HEK293 (cell line): ENCODE measurements around the gene BICD1.

ENCODE experiments used
- CTCF ChIA-PET: fragments of 350-600 bp; formaldehyde crosslinking; extraction: SDS; loops from one replicate; lab custom pipeline; 2021; ENCODE audit warnings: antibody characterized with exemption; lab: Yijun Ruan, JAX
- POLR2A ChIA-PET: fragments of 300-600 bp; formaldehyde crosslinking; extraction: SDS; loops from one replicate; lab custom pipeline; 2020; ENCODE audit warnings: antibody characterized with exemption, inconsistent platforms; lab: Yijun Ruan, JAX
- H3K27ac ChIP-seq: fragments of 200-500 bp; sonication (Bioruptor generic); 2 replicates; pipeline ENCODE4 v1.5.1; 2014; ENCODE audit warnings: low read depth, low read length, control low read depth, inconsistent platforms; ENCODE audit errors: extremely low read depth
- H3K36me3 ChIP-seq, 2 experiments: fragments of 200-500 bp in 1 of 2; sonication (Bioruptor generic) in 1 of 2; 1 replicate in 1 of 2; 2 replicates in 1 of 2; pipeline ENCODE4 v1.5.1; 2014 to 2017; ENCODE audit warnings: inconsistent platforms in 2 of 2, low read length in 2 of 2; ENCODE audit not compliant: control insufficient read depth in 2 of 2, insufficient read depth in 1 of 2
- H3K4me1 ChIP-seq: fragments of 200-500 bp; sonication (Bioruptor generic); 2 replicates; pipeline ENCODE4 v1.5.1; 2014; ENCODE audit warnings: mild to moderate bottlenecking, low read length, inconsistent platforms; ENCODE audit not compliant: control insufficient read depth, insufficient read depth
- H3K4me3 ChIP-seq: 2 replicates; pipeline ENCODE4 v1.5.1; 2011; ENCODE audit warnings: low read depth, mild to moderate bottlenecking, control low read depth, low read length, moderate library complexity
- H3K9me3 ChIP-seq: fragments of 200-500 bp; sonication (Bioruptor generic); 2 replicates; pipeline ENCODE4 v1.5.1; 2014; ENCODE audit warnings: low read depth, low read length, inconsistent platforms; ENCODE audit not compliant: control insufficient read depth, insufficient read depth
- AEBP2 ChIP-seq: fragments of 450-650 bp; formaldehyde crosslinking; IDR thresholded peaks from 2 replicates; pipeline ENCODE4 v1.5.1; 2016; ENCODE audit warnings: missing biosample characterization, missing genetic modification characterization, borderline replicate concordance
- GLIS2 ChIP-seq: fragments of 450-650 bp; formaldehyde crosslinking; IDR thresholded peaks from 2 replicates; pipeline ENCODE4 v1.5.1; 2016; ENCODE audit warnings: missing biosample characterization, missing genetic modification characterization
- PRDM1 ChIP-seq: fragments of 450-650 bp; formaldehyde crosslinking; IDR thresholded peaks from 2 replicates; pipeline ENCODE4; 2016; ENCODE audit warnings: missing biosample characterization, missing genetic modification characterization
- PRDM6 ChIP-seq: fragments of 450-650 bp; formaldehyde crosslinking; IDR thresholded peaks from 2 replicates; pipeline ENCODE4 v1.5.1; 2017; ENCODE audit warnings: missing biosample characterization, missing genetic modification characterization
- SCRT2 ChIP-seq: fragments of 450-650 bp; formaldehyde crosslinking; IDR thresholded peaks from 2 replicates; pipeline ENCODE4 v1.5.1; 2016; ENCODE audit warnings: missing biosample characterization, missing genetic modification characterization
- ZBTB10 ChIP-seq: fragments of 450-650 bp; formaldehyde crosslinking; IDR thresholded peaks from 2 replicates; pipeline ENCODE4 v1.5.1; 2016; ENCODE audit warnings: missing biosample characterization, missing genetic modification characterization
- ZBTB44 ChIP-seq: fragments of 450-650 bp; IDR thresholded peaks from 2 replicates; pipeline ENCODE4 v1.5.1; 2018; ENCODE audit warnings: missing biosample characterization, mild to moderate bottlenecking, missing genetic modification characterization
- ZBTB49 ChIP-seq: fragments of 450-650 bp; formaldehyde crosslinking; IDR thresholded peaks from 2 replicates; pipeline ENCODE4 v1.5.1; 2016; ENCODE audit warnings: missing biosample characterization, missing genetic modification characterization, low read depth
- ZEB2 ChIP-seq: fragments of 450-650 bp; formaldehyde crosslinking; IDR thresholded peaks from 2 replicates; pipeline ENCODE4 v1.5.1; 2016; ENCODE audit warnings: missing biosample characterization, missing genetic modification characterization
- ZIC2 ChIP-seq: fragments of 450-650 bp; formaldehyde crosslinking; IDR thresholded peaks from 2 replicates; pipeline ENCODE4 v1.5.1; 2016; ENCODE audit warnings: missing biosample characterization, missing genetic modification characterization
- ZNF112 ChIP-seq: fragments of 450-650 bp; formaldehyde crosslinking; IDR thresholded peaks from 2 replicates; pipeline ENCODE4 v1.5.0; 2017; ENCODE audit warnings: missing biosample characterization, missing genetic modification characterization
- ZNF16 ChIP-seq: fragments of 450-650 bp; formaldehyde crosslinking; IDR thresholded peaks from 2 replicates; pipeline ENCODE4 v1.5.1; 2016; ENCODE audit warnings: low read depth, missing biosample characterization, missing genetic modification characterization
- ZNF169 ChIP-seq: fragments of 450-650 bp; formaldehyde crosslinking; IDR thresholded peaks from 2 replicates; pipeline ENCODE4 v1.5.1; 2016; ENCODE audit warnings: missing biosample characterization, missing genetic modification characterization
- ZNF354C ChIP-seq: fragments of 450-650 bp; formaldehyde crosslinking; IDR thresholded peaks from 2 replicates; pipeline ENCODE4 v1.5.1; 2016; ENCODE audit warnings: missing biosample characterization, missing genetic modification characterization, low read depth, borderline replicate concordance
- ZNF558 ChIP-seq: fragments of 450-650 bp; formaldehyde crosslinking; IDR thresholded peaks from 2 replicates; pipeline ENCODE4 v1.5.1; 2016; ENCODE audit warnings: missing biosample characterization, missing genetic modification characterization
- ZNF610 ChIP-seq: fragments of 450-650 bp; formaldehyde crosslinking; IDR thresholded peaks from 2 replicates; pipeline ENCODE4 v1.5.1; 2016; ENCODE audit warnings: missing biosample characterization, missing genetic modification characterization, borderline replicate concordance
- ZNF707 ChIP-seq: fragments of 450-650 bp; formaldehyde crosslinking; IDR thresholded peaks from 2 replicates; pipeline ENCODE4 v1.5.1; 2016; ENCODE audit warnings: missing biosample characterization, missing genetic modification characterization
- ZNF843 ChIP-seq: fragments of 450-650 bp; formaldehyde crosslinking; IDR thresholded peaks from 2 replicates; pipeline ENCODE4 v1.5.1; 2016; ENCODE audit warnings: missing biosample characterization, missing genetic modification characterization
- ZSCAN23 ChIP-seq: fragments of 450-650 bp; formaldehyde crosslinking; IDR thresholded peaks from 2 replicates; pipeline ENCODE4 v1.5.1; 2016; ENCODE audit warnings: missing biosample characterization, missing genetic modification characterization

The BICD1 gene

GRCh38 chr12:32179011-32179395, 72.4 kb downstream of the BICD1 start (continued):
- no peak for TF ChIP-seq ZBTB49 (tag by site-specific recombination)
- TF ChIP-seq ZNF354C (tag by site-specific recombination) = no peak
- no peak for TF ChIP-seq ZNF707 (tag by site-specific recombination)
- TF ChIP-seq, all 188 proteins: peak for 0

GRCh38 chr12:32181498-32182175, 75.0 kb downstream of the BICD1 start:
- Histone ChIP-seq H3K9me3 (no peaks in the 10 kb centered on the region), H3K4me1 (no peaks in the 10 kb centered on the region; the same call in 1 of the 2 replicates), H3K27ac (no peak overlapping the region), H3K4me3 (no peak overlapping the region), H3K36me3 (no peaks in the 10 kb centered on the region)
- POLR2A ChIA-PET = no interaction called here
- CTCF ChIA-PET = interaction anchor here (0.7 to 0.8 kb wide), 3 partner anchors 9 to 121 kb away, joined by 3 to 6 read pairs (median 5); no protein-coding TSS in a partner anchor
- TF ChIP-seq ZBTB44 (tag by site-specific recombination) = peak; percentile 78
- no peak for TF ChIP-seq GLIS2 (tag by site-specific recombination)
- TF ChIP-seq PRDM6 (tag by site-specific recombination) = peak; percentile 56
- TF ChIP-seq ZBTB10 = no peak
- TF ChIP-seq SCRT2 (tag by site-specific recombination) = peak; percentile 22; the same call in 1 of the 2 replicates

- H3K9me3 ChIP-seq = no peaks in the 10 kb centered on the region
- ChIA-PET POLR2A (no interaction called here), CTCF (no interaction called here)
- H3K4me1 ChIP-seq = no peaks in the 10 kb centered on the region; the same call in 1 of the 2 replicates
- H3K36me3 ChIP-seq = no peaks in the 10 kb centered on the region
- no peak overlapping the region for H3K4me3 ChIP-seq
- no peak overlapping the region for H3K27ac ChIP-seq
- no peak for TF ChIP-seq ZSCAN23 (tag by site-specific recombination)
- no peak for TF ChIP-seq AEBP2 (tag by site-specific recombination)
- TF ChIP-seq ZEB2 (tag by site-specific recombination) = no peak
- TF ChIP-seq ZNF558 (tag by site-specific recombination) = no peak
- no peak for TF ChIP-seq ZNF112 (tag by site-specific recombination)
- TF ChIP-seq ZNF16 = no peak
- no peak for TF ChIP-seq ZIC2 (tag by site-specific recombination)
- no peak for TF ChIP-seq ZNF843 (tag by site-specific recombination)
- no peak for TF ChIP-seq PRDM1 (tag by site-specific recombination)
- TF ChIP-seq ZNF610 (tag by site-specific recombination) = no peak
- no peak for TF ChIP-seq ZBTB49 (tag by site-specific recombination)
- no peak for TF ChIP-seq ZNF169 (tag by site-specific recombination)
- no peak for TF ChIP-seq GLIS2 (tag by site-specific recombination)
These were observed 77.0 kb downstream of the BICD1 start for GRCh38 chr12:32183650-32184049.
